HuH-7 (cell line): ENCODE results near the gene HPCAL1.

Experiments used
- DNase-seq: peaks from one replicate; pipeline ENCODE4 v3.0.0; 2011; ENCODE audit warnings: low spot score

The HPCAL1 gene

DNA sequence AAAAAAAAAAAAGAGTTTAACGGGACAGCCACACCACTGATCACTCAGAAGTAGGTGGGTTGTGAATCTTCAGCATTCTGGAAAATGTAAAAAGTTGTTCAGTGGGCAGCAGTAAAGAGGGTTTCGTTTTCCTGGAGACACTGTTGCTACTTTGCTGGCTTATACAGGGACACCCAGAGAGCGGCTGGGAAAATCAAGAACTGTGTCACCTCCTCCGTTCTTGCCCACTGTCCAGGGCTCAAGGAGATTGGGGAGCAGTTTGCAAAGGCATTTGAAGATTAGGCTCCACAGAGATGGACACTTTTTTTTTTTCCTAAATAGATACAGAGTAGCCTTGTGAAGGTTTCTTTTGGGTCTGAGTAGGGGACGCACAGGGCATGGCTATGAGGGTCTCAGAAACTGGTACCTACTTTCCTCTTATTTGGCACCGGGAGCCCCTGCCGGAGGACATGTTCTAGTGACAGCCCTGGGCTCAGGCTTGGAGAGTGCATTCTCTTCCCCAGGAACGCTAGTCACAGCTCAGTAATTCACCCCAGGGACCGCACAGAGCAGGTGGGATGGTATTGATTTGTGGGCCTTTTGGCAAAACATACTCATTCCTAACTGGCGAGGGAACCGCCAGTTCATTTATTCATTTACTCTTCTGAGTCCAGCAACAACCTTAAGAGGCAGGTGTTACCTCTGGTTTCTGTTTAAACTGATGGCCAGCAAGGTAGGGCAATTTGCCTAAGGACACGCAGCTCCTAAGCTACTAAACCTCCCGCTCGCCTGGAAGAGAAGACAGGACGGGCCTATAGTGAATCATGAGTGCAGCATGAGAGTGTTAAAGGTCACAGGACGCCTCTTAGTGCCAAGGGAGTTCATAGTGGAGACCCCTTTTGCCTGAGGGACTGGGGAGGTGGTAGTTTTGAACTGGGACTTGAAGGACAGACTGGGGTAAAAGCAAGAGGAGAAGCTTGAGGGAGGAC is 53.1 kb downstream of the HPCAL1 start:
- DNase-seq = no peak

DNA sequence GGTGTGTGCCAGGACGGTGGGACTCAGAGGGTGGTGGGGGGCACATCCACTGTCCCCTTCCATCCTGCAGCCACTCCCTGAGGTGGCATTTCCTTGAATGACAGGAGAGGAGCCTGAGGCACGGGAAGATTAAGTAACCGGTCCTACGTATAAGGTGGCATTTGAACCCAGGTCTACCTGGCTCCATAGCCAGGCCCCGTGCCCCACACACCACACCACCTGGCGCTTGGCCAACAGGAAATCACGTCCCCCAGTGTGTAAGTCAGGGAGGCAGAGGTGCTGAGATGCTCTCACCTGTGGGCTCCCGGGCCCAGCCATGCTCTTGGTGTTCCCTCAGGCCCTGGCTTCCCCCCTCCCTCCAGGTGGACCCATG is 53.7 kb downstream of the HPCAL1 start:
- no peak for DNase-seq

GRCh38 chr2:10357193-10358169 is 54.8 kb downstream of the HPCAL1 start:
- no peak for DNase-seq

- DNase-seq = no peak
These were observed 56.5 kb downstream of the HPCAL1 start for GRCh38 chr2:10359246-10359645.

DNA sequence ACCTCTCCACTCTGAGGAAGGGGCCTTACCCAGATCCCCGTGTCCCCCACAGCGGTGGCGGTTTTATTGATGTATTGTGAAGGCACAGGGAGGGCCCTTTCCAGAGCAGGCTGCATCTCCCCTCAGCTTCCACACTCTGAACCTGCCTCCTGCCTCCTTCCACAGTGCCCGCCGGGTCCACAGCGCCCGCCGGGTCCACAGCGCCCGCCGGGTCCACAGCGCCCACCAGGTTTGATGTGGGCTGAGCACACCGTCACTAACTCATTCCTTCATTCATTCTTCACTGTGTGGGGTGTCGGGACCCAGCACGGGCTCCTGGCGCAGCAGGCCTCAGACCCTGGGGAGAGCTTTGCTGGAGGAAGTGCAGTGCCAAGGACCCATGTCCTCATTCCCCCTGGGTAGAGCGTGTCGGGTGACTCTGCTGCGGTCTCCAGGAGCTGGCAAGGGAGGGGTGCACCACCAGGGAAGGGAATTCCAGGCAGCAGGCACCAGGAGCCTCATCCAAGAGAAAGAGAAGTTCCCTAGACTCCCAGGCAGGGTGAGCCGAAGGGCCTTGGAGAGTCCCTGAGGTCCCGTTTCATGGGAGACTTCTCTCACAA is 57.1 kb downstream of the HPCAL1 start:
- no peak for DNase-seq

DNA sequence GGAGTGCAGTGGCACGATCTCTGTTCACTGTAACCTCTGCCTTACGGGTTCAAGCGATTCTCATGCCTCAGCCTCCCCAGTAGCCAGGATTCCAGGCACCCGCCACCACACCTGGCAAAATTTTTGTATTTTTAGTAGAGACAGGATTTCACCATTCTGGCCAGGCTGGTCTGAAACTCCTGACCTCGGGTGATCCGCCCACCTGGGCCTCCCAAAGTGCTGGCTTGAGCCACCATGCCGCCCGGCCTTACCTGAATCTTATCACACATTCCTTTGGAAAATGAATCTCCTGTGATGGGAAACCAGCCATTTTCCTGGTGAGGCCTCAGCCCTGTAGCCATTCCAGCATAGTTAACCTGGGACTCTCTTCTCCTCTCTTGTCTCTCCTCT is 57.8 kb downstream of the HPCAL1 start:
- DNase-seq = no peak

DNA sequence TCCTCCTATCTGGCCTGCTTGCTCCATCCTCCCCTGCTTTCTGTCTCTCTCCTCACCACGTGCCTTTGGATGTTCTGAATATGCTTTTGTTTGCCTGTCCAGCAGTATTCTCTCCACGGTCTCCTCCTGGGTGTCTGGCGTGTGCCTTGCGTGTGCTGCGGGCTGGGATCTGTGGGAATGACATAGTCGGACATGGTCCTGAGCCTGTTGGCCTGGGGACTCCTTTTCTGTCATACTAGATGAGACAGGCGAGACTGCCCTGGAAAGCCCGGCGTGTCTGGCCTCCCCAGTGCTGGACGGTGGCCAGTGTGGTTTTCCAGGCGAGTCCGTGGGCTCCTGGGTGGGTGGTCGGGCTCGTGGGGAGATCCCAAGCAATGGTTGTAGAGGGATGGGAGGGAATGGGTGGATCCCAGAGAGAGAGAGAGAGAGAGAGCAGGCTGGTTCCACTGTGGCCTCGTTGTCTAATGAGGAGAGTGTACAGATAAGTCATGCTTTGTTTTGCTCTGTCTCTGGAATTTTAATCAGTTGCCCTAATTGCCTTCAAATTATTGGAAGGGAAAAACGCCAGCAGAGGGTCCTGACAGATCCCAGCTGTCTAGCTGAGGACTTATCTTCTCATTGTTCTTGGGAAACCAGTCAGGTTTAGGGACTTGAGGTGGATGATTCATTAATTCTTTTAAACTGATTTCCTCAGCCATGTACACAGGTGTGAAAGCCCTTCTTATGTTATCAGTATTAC is 58.3 kb downstream of the HPCAL1 start:
- no peak for DNase-seq

DNA sequence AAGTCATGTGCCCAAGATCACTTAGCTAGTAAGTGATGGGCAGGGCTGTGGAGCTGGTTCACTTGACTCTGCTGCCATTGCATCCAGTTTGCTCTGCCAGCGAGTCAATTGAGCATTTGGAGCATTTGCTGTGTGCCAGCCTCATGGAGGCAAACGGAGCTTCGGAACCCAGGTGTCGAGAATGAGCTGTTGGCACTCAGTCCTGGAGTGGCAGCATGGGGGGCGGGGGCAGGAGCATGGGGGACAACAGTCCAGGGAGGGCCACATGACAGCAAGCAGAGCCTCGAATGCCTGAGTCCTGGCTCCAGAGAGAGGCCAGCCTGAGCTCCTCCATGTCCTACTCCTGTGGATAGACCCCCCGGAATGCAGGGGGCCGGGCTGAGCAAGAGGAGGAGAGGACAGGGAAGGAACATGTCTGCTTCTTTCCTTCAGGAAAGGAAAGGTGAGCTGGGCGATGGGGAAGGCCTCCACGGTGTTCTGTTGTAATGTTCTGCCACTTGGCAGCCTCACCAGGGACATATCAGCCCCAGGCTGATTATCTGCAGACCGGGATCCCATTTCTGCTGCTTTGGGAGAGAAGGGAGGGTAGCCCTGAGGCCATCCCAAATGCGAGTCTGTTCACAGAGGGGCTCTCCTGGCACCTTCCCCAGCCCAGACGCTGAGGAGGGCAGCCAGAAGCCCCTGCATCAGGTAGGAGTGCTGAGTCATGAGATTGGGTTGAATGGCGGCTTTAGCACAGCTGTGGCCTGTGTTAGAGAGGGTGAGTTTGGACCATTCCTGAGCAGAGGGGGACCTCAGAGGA is 59.6 kb downstream of the HPCAL1 start:
- no peak for DNase-seq

- DNase-seq = no peak
These were observed 60.3 kb downstream of the HPCAL1 start for GRCh38 chr2:10362898-10363454.

DNA sequence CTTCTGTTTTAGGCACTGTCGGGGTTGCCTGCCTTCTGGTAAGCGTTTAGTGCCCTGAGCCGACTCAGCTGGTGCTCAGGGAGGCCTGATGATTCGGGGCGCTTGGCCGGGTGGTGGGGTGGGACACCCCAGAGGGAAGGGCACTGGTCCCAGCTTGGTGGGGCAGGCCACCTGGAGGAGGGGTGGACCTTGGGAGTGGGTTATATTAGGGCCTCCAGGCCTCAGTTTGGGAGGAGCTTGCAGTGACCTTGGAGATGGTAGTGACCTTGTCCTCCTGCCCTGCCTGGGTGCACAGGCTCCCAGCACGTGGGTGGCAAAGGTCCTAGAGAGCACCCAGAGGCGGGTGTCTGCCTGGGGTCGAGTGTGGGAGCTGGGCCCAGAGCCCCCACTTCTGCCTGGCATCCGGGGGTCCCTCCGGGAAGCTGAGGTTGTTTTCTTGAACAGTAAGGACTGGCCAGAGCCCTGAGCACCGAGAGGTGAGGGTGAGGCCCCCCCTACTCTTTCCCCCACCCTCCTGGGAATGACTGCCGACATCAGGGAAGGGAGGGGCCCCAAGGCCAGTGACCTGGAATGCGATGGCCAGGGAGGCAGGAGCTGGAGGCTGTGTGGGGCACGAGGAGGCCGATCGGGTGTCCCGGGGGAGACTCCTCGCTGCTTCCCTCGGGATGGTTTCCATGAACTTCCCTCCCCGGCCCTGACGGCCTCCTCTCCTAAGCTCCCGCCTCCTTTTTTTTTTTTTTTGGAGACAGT is 61.3 kb downstream of the HPCAL1 start:
- no peak for DNase-seq

DNA sequence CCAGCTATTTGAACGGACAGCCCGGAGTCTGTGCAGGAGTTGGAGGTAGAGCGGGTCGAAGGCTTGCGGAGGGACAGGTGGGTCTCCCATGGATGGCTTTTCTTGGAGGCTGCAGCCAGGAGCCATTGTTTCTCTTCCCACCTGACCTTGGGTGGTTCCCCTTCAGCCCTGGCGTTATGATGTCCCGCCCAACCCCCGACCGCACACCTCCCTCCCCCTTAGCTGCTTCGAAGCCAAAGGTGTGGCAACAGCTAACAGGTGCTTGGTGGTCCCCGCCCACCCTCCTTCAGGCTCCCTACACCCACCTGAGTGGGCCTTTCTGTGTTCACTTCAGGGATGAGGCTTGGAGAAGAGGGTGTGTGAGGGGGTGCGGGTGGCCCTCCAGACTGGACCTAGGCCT is 62.7 kb downstream of the HPCAL1 start:
- DNase-seq = no peak

GRCh38 chr2:10366601-10367270 is 64.0 kb downstream of the HPCAL1 start:
- DNase-seq = peak; percentile 58

DNA sequence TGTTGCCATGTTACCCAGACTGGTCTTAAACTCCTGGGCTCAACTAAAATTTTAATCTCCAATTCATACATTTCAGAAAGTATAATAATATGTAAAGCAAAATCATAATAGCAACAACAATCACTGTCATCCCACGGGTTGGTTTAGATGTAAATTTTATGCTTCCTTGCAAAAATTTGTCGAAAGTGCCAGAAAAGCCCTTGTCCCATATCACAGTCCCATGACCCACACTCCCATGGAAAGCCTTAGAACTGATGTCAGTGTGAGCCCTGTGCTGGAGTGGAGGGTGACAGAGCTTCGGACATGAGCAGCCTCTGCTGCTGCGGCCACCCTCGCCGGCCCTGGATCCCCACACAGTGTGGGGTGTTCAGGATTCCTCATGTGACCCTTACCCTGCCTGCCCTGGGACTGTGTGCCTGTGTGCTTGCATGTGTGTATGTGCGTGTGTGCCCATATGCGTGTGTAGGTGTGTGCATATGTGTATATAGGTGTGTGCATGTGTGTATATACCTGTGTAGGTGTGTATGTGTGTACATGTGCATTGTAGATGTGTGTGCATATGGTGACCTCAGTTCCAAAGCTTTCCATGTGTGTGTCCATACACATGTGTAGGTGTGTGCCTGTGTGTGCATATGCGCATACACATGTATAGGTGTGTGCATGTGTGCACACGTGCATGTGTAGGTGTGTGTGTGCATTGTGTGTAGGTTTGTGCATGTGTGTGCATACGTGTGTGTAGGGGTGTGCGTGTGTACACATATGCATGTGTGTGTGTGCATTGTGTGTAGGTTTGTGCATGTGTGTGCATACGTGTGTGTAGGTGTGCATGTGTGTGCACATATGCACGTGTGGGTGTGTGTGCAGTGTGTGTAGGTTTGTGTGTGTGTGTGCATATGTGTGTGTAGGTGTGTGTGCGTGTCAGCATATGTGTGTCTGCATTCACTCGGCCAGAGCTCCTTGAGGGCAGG is 65.1 kb downstream of the HPCAL1 start:
- no peak for DNase-seq

DNA sequence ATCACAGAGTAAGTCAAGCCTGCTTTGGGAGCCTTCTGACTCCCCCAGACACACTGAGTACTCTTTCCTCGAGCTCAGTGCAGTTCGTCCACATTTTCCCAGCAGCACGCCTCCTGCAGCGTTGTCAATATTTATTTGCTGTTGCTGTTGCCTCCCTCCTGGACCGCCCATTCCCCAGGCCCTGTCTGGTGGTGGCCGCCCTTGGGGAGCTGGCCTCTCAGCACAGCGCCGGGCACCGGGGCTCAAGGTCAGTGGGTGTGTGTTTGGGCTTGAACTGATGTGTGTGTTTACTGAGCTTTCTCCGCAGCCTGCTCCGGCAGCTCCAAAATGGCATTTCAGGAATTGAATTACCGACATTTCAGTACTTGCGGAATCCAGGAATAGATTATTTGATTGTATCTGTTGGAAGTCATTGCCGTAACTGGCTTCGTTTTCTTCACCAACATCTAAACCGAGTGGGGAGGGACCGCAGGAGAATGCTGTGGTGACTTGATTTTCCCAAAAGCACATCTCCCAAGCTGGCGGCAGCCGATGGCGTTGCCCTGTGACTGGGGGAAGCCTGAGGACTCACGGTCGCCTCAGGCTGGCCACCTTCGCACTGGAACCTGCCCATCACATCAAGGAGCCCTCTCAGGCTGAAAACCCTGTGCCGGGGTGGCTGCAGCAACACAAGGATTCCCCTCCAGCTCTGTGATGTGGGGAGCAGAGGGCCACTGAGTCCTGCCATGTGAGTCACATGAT is 66.0 kb downstream of the HPCAL1 start:
- DNase-seq = peak; percentile 63

DNA sequence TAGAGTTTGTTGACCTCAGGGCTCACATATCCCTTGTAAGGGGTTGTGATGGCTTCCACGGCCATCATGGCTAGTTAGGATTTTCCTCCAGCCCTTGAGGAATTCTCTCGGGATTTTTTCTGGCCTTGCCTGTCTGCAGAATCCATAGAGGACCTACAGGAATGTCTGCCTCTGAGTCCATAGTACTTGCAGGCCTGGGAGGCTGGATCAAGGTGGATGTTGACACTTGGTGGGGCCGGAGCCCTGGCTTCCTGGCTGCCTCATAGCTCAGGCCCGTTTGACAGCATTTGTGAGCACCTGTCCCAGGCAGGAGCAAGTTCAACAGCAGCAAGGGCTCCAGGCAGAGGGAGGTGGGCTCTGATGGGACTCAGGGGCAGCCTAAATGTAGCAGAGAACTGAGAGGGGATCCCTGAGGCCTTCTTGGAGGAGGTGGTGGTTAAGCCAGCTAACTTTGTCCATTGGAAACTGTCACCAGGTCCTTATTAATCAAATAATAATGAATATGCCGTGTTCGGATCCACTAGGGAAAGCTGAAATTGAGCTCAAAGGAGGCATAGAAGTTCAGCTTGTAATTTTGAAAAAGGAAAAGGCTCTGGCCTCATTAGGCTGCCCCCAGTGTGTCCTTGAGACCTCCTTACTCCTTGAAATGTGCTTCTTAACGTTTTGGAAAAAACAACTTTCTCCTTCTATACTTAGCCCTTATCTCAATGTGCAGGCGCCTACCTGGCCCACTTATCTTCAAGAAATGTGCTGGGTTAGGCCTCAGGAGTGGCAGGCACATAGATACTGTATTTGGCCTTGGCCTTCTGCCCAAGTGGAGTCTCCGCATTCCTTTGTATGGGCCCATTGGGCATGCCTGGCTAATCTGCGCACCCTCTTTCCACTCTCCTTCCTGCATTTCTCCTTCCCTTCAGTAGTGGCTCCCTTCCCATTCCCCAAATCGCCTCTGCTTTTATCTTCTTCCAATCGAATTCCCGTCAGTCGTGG is 66.9 kb downstream of the HPCAL1 start:
- peak; percentile 69 for DNase-seq

DNA sequence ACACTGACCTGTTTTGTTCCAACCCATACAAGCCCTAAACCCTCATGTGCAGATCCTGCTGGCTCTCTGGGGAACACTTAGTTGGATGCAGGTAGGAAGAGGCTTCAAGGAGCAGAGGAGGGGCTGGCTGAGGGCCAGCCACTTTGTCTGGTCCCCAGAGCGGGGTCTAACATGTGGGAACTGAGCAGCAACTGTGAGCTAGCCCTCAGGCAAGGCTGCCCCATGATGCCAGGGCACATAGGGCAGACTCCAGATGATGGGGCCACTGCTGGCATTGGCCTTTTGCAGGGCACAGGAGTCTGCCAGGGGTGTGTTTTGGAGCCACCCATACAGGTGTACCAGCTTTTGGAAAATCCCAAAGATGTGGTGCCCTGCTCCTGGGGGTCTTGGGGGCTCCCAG is 67.7 kb downstream of the HPCAL1 start:
- DNase-seq = no peak
